AG10803 (cell line): ENCODE data around the gene CATSPERD.

ENCODE experiments used
- DNase-seq: peaks from one replicate; pipeline ENCODE4 v3.0.0; 2010; ENCODE audit warnings: low read depth
- H3K4me3 ChIP-seq: 2 replicates; pipeline ENCODE4 v1.5.1; 2011; ENCODE audit warnings: mild to moderate bottlenecking, low read length, control low read depth
- CTCF ChIP-seq: conservative IDR thresholded peaks from 2 replicates; pipeline ENCODE4 v1.5.1; 2011; ENCODE audit warnings: mild to moderate bottlenecking, low read length, control low read depth, inconsistent platforms

The CATSPERD gene

GRCh38 chr19:5817218-5817617 lies 96.8 kb downstream of the CATSPERD start:
- no peak overlapping the region for H3K4me3 ChIP-seq
- no peak for TF ChIP-seq CTCF
- no peak for DNase-seq

GRCh38 chr19:5818594-5818993 lies 98.2 kb downstream of the CATSPERD start:
- H3K4me3 ChIP-seq, result no peak overlapping the region
- DNase-seq, result no peak
- no peak for TF ChIP-seq CTCF

- no peak for TF ChIP-seq CTCF
- DNase-seq, result no peak
Measured at GRCh38 chr19:5820785-5821184, 100.3 kb downstream of the CATSPERD start.

GRCh38 chr19:5821521-5822180 lies 101.2 kb downstream of the CATSPERD start:
- H3K4me3 ChIP-seq, result no peak overlapping the region
- DNase-seq, result no peak
- no peak for TF ChIP-seq CTCF

More at GRCh38 chr19:5820785-5821184, 100.3 kb downstream of the CATSPERD start:
- H3K4me3 ChIP-seq, result no peak overlapping the region

GRCh38 chr19:5822181-5822844 lies 101.9 kb downstream of the CATSPERD start:
- H3K4me3 ChIP-seq, result no peak overlapping the region
- TF ChIP-seq CTCF, result no peak

GRCh38 chr19:5823579-5824281 lies 103.3 kb downstream of the CATSPERD start:
- H3K4me3 ChIP-seq, result no peak overlapping the region
- peak; percentile 15; the same call in 1 of the 2 replicates for TF ChIP-seq CTCF
- DNase-seq, result no peak

More at GRCh38 chr19:5822181-5822844, 101.9 kb downstream of the CATSPERD start:
- no peak for DNase-seq
